ENCODE data around the gene TRPM2.

DNA sequence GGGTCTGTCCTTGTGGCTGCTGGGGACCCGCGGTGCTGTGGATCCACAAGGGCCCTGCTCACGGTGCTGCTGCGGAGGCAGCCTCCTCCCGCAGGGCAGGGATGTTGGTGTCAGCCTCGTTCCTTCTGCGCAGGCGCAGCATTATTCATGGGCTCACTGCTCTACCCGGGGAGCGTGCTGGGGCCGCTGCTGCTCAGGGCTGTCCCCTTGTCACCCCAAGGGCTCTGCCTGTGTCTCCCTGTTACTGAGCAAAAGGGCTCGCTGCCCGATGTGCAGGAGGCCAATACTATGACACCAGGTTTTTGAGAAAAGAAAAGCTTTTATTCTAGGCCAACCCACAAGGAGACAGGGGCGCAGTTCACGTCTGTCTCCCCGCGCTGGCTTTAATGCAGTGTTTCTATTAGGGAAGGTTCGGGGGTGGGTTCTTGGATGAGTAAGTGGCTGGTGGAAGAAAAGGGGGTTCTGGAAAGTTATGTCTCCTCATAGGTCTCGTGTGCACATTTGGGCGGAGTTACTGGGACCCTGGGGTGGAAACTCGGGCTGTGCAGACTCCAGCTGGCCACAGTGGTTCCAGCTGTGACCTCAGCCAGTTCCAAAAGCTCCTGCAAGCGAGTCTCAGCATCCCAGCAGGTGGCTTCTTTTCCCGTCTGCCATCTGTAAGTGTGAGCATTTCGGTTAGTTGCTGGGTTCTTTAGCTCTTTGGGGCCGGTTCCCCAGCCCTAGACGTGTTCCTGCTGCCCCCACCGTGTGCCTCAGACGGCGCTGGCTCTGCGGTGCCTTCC lies 61.1 kb downstream of the TRPM2 start:
- TF ChIP-seq, protein P1, sequence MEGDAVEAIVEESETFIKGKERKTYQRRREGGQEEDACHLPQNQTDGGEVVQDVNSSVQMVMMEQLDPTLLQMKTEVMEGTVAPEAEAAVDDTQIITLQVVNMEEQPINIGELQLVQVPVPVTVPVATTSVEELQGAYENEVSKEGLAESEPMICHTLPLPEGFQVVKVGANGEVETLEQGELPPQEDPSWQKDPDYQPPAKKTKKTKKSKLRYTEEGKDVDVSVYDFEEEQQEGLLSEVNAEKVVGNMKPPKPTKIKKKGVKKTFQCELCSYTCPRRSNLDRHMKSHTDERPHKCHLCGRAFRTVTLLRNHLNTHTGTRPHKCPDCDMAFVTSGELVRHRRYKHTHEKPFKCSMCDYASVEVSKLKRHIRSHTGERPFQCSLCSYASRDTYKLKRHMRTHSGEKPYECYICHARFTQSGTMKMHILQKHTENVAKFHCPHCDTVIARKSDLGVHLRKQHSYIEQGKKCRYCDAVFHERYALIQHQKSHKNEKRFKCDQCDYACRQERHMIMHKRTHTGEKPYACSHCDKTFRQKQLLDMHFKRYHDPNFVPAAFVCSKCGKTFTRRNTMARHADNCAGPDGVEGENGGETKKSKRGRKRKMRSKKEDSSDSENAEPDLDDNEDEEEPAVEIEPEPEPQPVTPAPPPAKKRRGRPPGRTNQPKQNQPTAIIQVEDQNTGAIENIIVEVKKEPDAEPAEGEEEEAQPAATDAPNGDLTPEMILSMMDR (IDR thresholded peaks at IDR 0.05), result no peak
- no peak for TF ChIP-seq POLR2A (IDR thresholded peaks at IDR 0.05)

Measured in esophagus squamous epithelium (tissue), 4 donors.